MM.1S (cell line): Measurements from ENCODE around the gene ID3.

Experiments
- EZH2 ChIP-seq: fragments of 300-600 bp; sonication (generic); optimal IDR thresholded peaks from 2 replicates; pipeline ENCODE3; 2017; ENCODE audit warnings: low read depth, mild to moderate bottlenecking, antibody characterized with exemption, low read length, mixed read lengths
- TF ChIP-seq, protein P1 (sequence below): fragments of 300-600 bp; sonication (generic); IDR thresholded peaks from 2 replicates; pipeline ENCODE4 v1.5.1; 2016; ENCODE audit warnings: antibody characterized with exemption, low read length, mixed read lengths

- TF ChIP-seq, protein P1, sequence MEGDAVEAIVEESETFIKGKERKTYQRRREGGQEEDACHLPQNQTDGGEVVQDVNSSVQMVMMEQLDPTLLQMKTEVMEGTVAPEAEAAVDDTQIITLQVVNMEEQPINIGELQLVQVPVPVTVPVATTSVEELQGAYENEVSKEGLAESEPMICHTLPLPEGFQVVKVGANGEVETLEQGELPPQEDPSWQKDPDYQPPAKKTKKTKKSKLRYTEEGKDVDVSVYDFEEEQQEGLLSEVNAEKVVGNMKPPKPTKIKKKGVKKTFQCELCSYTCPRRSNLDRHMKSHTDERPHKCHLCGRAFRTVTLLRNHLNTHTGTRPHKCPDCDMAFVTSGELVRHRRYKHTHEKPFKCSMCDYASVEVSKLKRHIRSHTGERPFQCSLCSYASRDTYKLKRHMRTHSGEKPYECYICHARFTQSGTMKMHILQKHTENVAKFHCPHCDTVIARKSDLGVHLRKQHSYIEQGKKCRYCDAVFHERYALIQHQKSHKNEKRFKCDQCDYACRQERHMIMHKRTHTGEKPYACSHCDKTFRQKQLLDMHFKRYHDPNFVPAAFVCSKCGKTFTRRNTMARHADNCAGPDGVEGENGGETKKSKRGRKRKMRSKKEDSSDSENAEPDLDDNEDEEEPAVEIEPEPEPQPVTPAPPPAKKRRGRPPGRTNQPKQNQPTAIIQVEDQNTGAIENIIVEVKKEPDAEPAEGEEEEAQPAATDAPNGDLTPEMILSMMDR = no peak
- TF ChIP-seq EZH2 = no peak
Observed at GRCh38 chr1:23530087-23530746, 29.1 kb downstream of the ID3 start.
